Ishikawa (cell line): ENCODE results near the gene TOMM6.

ENCODE experiments used
- EP300 ChIP-seq: IDR thresholded peaks from 2 replicates; pipeline ENCODE4 v1.6.1; 2012; ENCODE audit warnings: borderline replicate concordance
- NFIC ChIP-seq: IDR thresholded peaks from 2 replicates; pipeline ENCODE4 v1.6.1; 2012
- RAD21 ChIP-seq: IDR thresholded peaks from 2 replicates; pipeline ENCODE4 v1.6.1; 2012; ENCODE audit warnings: low read depth
- REST ChIP-seq: IDR thresholded peaks from 2 replicates; pipeline ENCODE4 v1.6.1; 2012; ENCODE audit warnings: low read depth, mild to moderate bottlenecking
- YY1 ChIP-seq: IDR thresholded peaks from 2 replicates; pipeline ENCODE4 v1.6.1; 2012; ENCODE audit warnings: low read depth
- TF ChIP-seq, protein P1 (sequence below): IDR thresholded peaks from 2 replicates; pipeline ENCODE4 v1.6.1; 2012

DNA sequence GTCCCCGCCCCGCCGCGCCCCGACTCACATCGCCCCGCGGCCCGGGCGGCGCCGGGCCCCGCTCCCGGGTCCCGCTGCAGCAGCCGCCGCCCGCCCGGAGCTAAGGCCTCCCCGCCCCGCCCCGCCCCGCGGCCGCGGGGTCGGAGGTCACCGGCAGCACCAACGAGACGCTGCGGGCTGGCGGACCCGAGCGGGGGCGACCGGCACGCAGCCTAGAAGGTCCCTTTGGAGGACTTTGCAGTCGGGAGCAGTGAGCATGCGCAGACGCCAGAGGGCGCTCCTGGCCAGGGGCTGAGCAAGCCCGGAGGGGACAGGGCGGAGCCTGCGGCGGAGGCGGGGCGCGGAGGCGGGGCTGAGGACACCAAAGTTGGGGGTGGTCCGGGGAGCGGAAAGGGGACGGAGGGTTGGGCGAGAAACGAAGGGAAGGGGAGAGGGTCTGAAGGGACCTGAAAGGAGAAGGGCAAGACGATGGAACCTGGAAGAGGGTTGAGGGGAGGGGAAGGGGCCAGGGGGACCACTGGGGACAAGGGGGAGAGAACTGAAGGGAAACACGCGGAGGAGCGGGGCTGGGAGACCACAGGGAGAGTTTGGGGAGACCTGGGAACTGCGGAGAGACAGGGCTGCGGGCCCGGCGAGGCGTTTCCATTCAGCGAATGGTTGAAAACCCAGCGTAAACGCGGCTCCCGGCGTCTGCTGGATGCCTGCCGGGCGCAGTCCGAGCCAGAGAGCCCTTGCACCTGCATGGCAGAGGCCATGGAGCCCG lies 7.5 kb upstream of the TOMM6 start, which contains the start of gene FRS3:
- TF ChIP-seq EP300 (no peak), NFIC (no peak), RAD21 (peak; percentile 95), YY1 (peak; percentile 56; the same call in 1 of the 2 replicates), REST (no peak)
- TF ChIP-seq, protein P1, sequence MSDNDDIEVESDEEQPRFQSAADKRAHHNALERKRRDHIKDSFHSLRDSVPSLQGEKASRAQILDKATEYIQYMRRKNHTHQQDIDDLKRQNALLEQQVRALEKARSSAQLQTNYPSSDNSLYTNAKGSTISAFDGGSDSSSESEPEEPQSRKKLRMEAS = peak; percentile 48; the same call in 1 of the 2 replicates
